Jurkat, Clone E6-1 (cell line): Measurements from ENCODE around the gene PCNX2.
"Not testable (repeated sequence)": the region's sequence is repeated elsewhere in the genome, so short reads cannot be mapped to it uniquely, and the experiment has no call there.

Experiments
- DNase-seq: peaks from one replicate; pipeline ENCODE4 v3.0.0-alpha.2; 2011; ENCODE audit warnings: low read depth, low spot score
- H3K4me3 ChIP-seq: 2 replicates; pipeline ENCODE4 v1.5.1; 2011; ENCODE audit warnings: mild to moderate bottlenecking, low read length, control low read depth, moderate library complexity

PCNX2 gene

DNA sequence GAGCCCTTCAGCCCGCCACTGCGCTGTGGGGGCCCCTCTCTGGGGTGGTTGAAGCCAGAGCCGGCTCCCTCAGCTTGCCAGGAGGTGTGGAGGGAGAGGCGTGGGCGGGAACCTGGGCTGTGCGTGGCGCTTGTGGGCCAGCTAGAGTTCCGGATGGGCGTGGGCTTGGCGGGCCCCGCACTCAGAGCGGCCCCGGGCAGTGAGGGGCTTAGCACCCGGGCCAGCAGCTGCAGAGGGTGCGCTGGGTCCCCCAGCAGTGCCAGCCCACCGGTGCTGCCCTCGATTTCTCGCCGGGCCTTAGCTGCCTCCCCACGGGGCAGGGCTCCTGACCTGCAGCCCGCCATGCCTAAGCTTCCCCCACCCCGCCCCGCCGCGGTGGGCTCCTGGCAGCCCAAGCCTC is 166.5 kb downstream of the PCNX2 start:
- not testable (repeated sequence) for DNase-seq, H3K4me3 ChIP-seq

DNA sequence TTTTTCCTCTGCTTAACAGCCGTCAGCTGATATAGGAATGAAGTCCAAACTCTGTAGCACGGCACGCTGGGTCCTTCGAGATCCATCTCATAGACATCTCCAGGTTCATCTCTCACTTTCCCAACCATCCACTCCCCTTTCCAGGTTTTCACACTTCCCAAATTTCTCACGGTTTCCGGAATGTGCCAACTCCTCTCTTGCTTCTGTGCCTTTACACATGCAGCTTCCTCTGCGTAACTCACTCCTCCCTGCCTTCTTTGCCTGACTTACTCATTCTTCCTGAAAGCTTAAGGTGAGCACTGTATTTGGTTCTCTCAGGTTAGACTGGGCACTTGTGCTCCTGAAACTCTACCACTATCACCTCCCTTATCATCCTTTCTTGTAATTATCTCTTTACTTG is 168.4 kb downstream of the PCNX2 start:
- H3K4me3 ChIP-seq, result no peak overlapping the region
- no peak for DNase-seq

DNA sequence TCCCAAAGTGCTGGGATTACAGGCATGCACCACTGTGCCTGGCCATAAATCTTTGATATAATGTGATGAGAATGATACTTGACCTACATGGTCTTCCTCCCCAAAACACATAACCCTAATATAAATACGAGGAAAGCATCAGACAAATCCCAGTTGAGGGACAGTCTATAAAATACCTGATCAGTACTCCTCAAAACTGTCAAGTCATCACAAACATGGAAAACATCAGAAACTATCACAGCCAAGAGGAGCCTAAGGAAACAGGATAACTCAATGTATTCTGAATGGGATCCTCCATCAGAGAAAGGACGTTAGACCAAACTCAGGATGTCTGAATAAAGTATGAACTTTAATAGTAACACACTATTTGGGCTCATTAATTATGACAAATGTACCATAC is 172.7 kb downstream of the PCNX2 start:
- H3K4me3 ChIP-seq, result no peak overlapping the region
- DNase-seq, result no peak

DNA sequence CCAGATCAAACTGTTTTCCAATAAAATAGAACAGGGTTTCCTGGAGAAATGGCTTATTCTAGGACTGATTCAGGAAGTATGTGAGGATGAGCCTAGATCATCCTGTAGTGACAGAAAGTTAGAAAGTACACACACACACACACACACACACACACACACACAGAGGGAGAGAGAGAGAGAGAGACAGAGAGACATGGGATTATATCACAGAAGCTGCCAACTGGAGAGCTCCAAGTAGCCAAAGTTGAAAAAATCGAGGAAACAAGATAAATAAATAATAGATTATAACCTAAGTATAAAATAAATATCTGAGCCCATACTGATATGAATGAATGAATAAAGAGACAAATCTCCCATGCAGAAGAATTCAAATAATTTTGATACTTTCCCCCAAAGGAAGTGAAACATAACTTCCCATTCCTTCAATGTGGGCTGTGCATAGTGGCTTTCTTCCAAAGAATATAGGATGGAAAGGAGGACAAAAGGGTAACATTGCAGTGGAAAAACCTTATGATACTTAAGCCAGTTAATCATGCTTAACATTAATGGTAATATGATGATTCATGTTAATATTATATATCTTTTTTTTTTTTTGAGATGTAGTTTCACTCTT is 173.5 kb downstream of the PCNX2 start:
- H3K4me3 ChIP-seq, result no peak overlapping the region
- no peak for DNase-seq

DNA sequence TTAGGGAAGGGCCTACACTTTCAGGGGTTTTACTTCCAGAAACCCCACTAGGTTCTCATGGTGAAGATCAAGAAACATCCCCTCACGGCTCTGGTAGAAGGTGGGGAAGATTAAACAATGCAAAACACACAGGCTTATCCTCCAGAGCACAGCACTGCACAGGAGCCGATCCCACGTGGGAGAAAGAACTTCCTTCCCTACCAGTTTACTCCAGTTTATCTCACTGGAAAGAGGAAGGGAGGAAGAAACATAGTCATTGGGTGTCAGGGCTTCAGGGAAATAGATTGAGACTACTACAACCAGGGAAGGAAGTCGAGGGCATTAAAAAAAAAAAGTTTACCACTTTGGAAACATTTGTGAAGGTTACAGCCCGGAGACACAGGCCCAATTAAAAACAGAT is 180.7 kb downstream of the PCNX2 start:
- no peak for DNase-seq
- H3K4me3 ChIP-seq, result no peak overlapping the region

DNA sequence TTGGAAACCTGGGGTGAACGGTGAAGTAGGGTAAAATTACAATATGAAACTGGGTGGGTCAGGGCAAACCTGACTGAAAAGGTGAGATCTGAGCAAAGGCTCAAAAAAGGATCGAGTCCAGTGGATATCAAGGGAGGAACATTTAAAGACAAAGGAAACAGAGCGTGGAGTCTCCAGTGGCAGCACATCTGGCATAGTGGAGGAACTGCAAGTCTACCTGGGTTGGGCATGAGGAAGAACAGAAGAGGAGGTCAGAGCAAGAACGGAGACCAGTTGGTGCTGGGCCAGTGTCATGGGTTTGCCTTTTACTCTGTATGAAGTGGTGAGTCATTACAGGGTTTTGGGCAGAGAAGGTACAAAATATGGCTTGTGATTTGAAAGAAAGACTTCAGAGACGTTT is 181.4 kb downstream of the PCNX2 start:
- DNase-seq, result no peak
- no peak overlapping the region for H3K4me3 ChIP-seq

DNA sequence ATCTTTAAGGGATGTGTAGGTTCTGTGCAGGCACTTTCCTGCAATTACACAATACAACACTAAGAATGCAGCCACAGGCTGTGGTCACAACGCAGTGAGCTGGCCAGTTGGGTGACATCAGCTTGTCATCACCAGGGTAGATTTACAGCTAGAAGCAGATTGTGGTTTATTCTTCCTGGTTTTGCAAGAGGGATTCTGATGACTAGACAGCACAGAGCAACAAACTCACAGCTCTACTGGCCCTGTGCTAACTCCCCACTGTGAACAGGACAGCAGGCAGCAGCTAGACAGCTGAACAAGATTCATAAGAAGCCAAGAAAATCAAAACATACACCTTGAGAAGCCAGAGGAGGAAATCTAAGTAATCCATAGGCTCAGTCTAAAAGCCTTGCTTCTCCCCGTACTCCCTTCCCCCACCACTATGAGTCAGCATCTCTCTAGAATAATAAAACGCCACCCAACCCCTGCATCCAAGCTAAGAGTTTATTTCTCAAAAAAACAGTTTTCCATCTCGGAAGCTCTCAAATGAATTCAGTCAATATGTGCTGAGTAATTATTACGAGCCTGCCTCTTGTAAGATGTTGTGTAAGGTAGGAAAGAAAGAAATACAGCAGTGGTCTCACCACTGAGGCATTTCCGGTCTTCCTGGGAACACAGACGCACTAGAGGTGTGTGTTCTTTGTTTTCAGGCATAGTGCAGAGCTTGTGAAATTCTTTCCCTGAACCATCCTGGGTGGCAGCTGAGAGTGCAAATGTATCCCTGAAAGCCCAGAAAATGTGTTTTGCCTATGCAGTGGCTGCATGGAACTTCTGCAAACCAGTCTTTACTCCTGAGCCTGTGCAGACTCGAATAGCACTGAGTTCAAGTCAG is 182.3 kb downstream of the PCNX2 start:
- DNase-seq, result peak; percentile 62

DNA sequence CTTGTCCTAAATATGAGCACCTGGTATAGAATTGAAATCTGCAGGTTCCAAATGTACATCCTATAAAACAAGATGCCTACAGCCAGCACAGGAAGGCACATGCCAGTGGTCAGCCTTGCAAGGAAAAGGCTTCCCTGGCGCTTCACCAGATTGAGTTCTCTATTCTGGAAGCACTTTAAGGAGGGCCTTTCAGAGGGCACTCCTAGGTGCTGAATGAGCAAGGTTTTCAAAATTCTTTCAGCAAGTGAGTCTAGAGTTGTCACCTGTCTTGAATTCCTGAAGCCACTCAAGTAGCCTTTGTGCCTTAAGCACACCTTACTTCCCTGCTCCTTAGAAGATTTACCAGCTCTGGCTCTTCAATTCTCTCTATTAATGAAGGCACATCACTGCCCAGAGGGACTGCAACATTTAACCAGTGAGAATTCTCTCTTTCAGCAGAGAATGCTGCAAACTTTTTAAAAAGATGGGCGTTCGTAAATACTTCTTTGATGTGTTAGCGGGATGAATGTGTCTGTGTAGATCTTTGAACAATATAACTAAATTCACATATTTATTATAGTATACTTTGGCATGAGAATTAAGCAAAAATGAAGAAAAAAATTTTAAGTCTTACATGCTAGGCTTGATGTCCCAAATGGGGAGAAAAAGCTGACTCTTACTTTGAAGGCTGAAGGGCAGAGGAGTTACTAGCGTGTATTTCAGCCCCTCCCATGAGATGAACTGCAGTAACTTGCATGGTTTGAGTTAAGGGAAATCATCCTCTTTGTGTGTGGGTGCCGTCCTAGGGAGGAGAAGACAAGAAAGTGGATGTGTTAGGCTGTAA is 183.1 kb downstream of the PCNX2 start:
- H3K4me3 ChIP-seq, result no peak overlapping the region
- no peak for DNase-seq

More for the DNA sequence above, 182.3 kb downstream of the PCNX2 start:
- no peak overlapping the region for H3K4me3 ChIP-seq

DNA sequence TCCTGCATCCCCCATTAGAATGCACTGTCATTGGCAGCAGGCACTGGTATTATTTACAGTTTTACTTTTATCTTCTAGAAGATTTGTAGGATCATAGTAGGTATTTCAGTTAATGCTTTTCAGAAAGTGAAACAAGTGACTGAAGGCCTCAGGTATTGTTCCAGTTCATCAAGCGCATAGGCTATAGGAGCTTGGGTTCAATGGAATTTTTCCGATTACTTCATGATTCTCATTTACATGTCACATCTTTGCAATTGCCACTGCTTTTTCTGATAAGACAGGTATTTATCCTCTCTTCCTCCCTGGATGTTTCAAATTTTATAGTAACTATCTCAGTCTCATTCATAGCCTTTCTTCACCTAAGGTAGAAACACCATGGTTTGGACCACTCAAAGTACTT is 183.8 kb downstream of the PCNX2 start:
- no peak overlapping the region for H3K4me3 ChIP-seq

DNA sequence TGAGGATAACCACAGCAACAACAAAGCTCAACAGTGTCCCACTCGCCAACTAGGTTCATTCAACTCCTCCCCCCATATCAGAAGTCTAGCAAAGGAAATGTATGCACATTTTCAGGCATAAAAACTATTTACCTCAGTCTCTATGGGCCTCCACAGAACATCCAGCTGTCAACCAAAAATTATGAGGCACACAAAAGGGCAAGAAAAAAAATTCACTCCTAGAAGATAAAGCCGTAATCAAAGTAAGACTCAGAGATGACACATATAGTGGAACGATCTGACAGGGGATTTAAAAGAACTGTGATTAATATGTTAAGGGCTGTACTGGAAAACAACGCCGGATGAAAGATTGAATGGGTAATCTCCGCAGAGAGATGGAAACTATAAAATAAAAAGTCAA is 186.4 kb downstream of the PCNX2 start:
- no peak overlapping the region for H3K4me3 ChIP-seq
- DNase-seq, result no peak

More for the DNA sequence above, 183.8 kb downstream of the PCNX2 start:
- DNase-seq, result no peak

DNA sequence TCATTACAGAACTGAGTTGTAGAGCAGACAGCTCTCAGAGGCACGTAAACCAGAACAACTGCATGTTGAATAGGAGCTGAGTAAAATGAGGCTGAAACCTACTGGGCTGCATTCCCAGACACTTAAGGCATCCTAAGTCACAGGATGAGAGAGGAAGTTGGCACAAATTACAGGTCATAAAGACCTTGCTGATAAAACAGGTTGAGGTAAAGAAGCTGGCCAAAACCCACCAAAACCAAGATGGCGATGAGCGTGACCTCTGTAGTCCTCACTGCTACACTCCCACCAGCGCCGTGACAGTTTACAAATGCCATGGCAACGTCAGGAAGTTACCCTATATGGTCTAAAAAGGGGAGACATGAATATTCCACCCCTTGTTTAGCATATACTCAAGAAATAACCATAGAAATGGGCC is 187.8 kb downstream of the PCNX2 start:
- not testable (repeated sequence) for H3K4me3 ChIP-seq, DNase-seq

DNA sequence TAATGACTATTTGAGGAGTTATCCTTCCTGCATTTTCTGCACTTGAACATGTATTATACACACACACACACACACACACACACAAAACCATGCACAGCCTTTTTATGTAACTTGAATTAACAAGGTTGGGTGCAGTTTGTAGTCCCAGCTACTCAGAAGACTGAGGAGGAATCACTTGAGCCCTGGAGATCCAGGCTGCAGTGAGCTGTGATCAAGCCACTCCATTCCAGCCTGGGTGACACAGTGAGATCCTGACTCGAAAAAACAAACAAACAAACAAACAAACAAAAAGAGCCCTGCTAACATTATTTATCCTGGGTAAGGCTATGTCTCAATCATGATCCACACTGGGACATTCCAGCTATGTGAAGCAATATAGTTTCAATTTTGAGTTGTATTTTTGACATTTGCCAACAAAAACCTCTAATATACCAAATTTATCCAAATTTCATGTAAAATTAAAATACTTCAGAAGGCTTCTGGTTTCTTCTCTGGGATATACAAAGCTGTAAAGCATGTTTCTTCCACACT is 188.3 kb downstream of the PCNX2 start:
- DNase-seq, result no peak

DNA sequence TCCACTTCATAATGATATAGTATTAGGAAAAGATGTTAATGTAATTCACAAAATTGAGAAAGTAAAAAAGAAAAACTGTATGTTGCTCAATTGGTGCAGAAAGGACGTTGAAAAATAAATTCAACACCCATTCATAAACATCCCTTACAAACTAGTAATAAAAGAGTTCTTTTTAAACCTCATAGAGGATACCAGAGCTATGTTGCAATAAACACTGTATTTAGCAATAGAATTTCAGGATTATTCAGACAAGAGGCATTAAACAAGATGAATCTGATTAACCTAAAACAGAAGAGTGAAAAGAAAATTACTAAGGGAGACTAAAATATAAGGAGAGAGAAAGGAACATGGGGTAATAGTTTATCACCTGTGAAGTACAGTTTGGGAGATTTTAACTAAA is 190.3 kb downstream of the PCNX2 start:
- no peak for DNase-seq

More for the DNA sequence above, 188.3 kb downstream of the PCNX2 start:
- H3K4me3 ChIP-seq, result no peak overlapping the region

DNA sequence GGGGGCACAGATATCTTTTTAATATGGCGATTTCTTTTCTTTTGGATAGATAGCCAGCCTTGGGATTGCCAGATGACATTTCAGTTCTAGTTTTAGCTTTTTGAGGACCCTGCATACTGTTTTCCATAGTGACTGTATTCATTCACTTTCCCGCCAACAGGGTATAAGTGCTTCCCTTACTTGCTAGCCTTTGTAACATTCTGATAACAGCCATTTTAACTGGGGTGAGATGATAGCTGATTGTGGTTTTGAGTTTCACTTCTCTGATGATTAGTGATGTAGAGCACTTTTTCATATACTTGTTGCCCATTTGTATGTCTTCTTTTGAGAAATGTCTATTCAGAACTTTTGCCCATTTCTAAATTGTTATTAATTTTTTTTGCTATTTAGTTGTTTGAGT is 193.2 kb downstream of the PCNX2 start:
- no peak for DNase-seq

More for the DNA sequence above, 190.3 kb downstream of the PCNX2 start:
- no peak overlapping the region for H3K4me3 ChIP-seq

DNA sequence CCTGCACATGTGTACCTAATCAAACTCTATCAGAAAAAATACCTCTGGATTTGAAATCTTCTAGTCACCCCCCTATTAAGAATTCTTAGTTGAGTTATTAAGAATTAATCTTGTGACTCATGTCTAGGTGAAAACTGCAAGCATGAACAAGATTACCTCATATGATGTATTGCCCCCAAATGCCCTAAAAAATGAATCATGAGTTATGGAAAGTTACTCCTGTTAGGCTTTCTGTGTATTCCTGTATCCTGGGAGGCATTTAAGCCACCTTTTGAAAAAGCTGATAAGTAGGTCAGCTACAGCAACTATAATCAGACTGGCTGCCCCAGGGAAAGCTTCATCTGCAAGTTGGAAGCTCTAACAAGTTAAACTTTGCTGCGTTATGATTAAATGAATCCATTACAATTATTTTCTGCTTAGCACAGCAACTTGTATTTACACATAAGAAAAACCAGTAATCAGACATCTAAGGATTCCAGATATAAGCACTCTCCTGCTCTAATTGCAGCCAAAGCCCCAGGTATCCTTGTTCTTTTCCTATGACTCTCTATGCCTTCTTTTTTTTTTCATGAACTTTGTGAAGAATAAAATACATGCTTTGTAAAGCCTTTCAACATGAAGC is 197.5 kb downstream of the PCNX2 start:
- H3K4me3 ChIP-seq, result no peak overlapping the region
- no peak for DNase-seq

More for the DNA sequence above, 193.2 kb downstream of the PCNX2 start:
- no peak overlapping the region for H3K4me3 ChIP-seq

DNA sequence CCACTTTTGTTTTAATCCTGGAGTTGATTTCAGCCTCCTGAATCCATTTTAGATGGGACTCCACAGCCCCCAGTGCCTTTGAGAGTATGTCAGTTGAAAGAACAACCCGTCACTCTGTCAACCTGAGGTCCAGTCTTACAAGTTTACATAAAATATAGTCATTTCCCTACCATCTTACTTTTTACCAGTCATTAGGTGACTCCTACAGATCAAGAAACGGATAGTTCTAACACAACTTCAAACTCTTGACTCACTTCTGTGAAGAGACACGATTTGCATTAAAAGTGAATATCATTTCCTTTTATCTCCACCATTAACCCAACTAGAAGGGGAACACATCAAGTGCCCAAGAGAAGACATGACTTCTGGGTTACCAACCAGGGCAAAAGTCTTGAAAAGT is 198.0 kb downstream of the PCNX2 start:
- no peak for DNase-seq
- no peak overlapping the region for H3K4me3 ChIP-seq

DNA sequence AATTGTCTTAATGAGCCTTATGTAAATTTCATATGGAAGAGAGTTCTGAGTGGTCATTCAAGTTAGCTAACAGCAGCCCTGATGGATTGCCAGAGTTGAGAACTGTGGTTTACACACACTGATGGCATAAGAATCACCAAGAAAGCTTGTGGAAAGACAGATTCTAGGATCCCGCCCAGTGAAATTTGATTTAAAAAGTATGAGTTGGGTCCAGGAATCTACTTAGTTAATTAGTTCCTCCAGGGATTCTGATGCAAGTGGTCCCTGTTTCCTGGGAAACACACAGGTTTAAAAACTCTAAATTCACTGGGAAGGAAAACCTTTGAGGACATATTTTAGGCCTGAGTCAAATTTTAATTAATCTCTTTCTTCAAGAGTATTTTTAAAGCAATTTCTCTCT is 200.8 kb downstream of the PCNX2 start:
- DNase-seq, result no peak
- no peak overlapping the region for H3K4me3 ChIP-seq

DNA sequence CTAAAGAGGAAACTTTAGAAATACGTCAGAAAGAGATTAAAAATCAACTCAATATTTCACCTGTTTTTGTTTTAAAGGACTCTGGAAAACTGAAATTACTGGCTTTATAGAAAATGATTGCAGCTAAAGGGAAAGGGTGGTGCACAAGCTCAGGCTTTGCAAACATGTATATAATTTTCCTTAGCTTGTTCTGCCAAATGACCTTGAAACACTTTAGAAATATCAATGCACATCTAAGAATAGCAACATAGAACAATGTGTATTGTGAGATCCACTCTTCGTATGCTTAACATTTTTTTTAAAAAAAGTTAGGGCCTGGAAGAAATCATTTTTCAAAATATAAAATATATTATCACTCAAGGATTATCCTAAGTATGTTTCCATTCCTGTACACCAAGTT is 201.3 kb downstream of the PCNX2 start:
- no peak for DNase-seq
- no peak overlapping the region for H3K4me3 ChIP-seq
